CD4-positive, alpha-beta memory T cell (primary cell): ENCODE results near the gene APC2. TPM values are rescaled to one million over a fixed set of nuclear protein-coding genes. Genes with fewer than 3 reads are reported as not detected.
"Not testable (repeated sequence)": the region's sequence is repeated elsewhere in the genome, so short reads cannot be mapped to it uniquely, and the experiment has no call there.

Experiments used
- CTCF ChIA-PET: fragments of 350-600 bp; sonication (Branson Sonifier 250); formaldehyde crosslinking; loops from one replicate; lab custom pipeline; 2021; ENCODE audit warnings: inconsistent platforms; ENCODE audit not compliant: partially characterized antibody; lab: Charles Lee
- POLR2A ChIA-PET: fragments of 350-600 bp; sonication (Branson Sonifier 250); formaldehyde crosslinking; loops from one replicate; lab custom pipeline; 2021; ENCODE audit not compliant: partially characterized antibody; lab: Charles Lee
- DNase-seq, 5 donors: peaks; one replicate each; pipeline versions ENCODE4 v3.0.0 to v3.0.0-alpha.2; 2020 to 2022; ENCODE audit warnings: mixed read lengths in 1 of 5
- H3K27ac ChIP-seq: one replicate; pipeline ENCODE4 v1.7.0; 2013; ENCODE audit warnings: low read depth, low read length
- H3K27me3 ChIP-seq: 2 replicates; pipeline ENCODE4 v1.7.0; 2013; ENCODE audit warnings: mild to moderate bottlenecking, low read length, moderate library complexity; ENCODE audit not compliant: insufficient read depth
- H3K36me3 ChIP-seq: 2 replicates; pipeline ENCODE4 v1.7.0; 2013; ENCODE audit warnings: mild to moderate bottlenecking, low read length, moderate library complexity; ENCODE audit not compliant: insufficient read depth
- H3K4me1 ChIP-seq: 2 replicates; pipeline ENCODE4 v1.7.0; 2013; ENCODE audit warnings: mild to moderate bottlenecking, low read length, moderate library complexity; ENCODE audit not compliant: insufficient read depth
- H3K4me3 ChIP-seq, 2 donors: one replicate each; pipeline ENCODE4 v1.7.0; 2013; ENCODE audit warnings: low read length in 2 of 2, mild to moderate bottlenecking in 1 of 2
- H3K9me3 ChIP-seq, 2 donors: one replicate each; pipeline ENCODE4 v1.7.0; 2013; ENCODE audit warnings: low read length in 2 of 2, control low read depth in 1 of 2; ENCODE audit not compliant: control insufficient read depth in 1 of 2
- H3K27ac Mint-ChIP-seq, 7 donors: one replicate each; pipeline ENCODE4 v1.8.0; 2020 to 2021; ENCODE audit warnings: mixed read lengths in 7 of 7, mild to moderate bottlenecking in 6 of 7, inconsistent platforms in 3 of 7, moderate library complexity in 3 of 7
- H3K27me3 Mint-ChIP-seq, 2 donors: one replicate each; pipeline ENCODE4 v1.8.0; 2020 to 2021; ENCODE audit warnings: mixed read lengths in 2 of 2
- H3K36me3 Mint-ChIP-seq, 2 donors: one replicate each; pipeline ENCODE4 v1.8.0; 2020 to 2021; ENCODE audit warnings: mixed read lengths in 2 of 2, inconsistent platforms in 1 of 2, mild to moderate bottlenecking in 1 of 2
- H3K4me1 Mint-ChIP-seq, 4 donors: one replicate each; pipeline ENCODE4 v1.8.0; 2020 to 2021; ENCODE audit warnings: mixed read lengths in 4 of 4, mild to moderate bottlenecking in 1 of 4
- H3K4me3 Mint-ChIP-seq, 8 donors: one replicate each; pipeline ENCODE4 v1.8.0; 2020 to 2021; ENCODE audit warnings: mixed read lengths in 8 of 8, mild to moderate bottlenecking in 7 of 8, moderate library complexity in 6 of 8, inconsistent platforms in 3 of 8
- H3K9me3 Mint-ChIP-seq, 8 donors: one replicate each; pipeline ENCODE4 v1.8.0; 2020 to 2021; ENCODE audit warnings: mixed read lengths in 8 of 8, mild to moderate bottlenecking in 5 of 8, inconsistent platforms in 3 of 8, moderate library complexity in 1 of 8
- intact Hi-C: fragments of 100-400 bp; cut with micrococcal nuclease; formaldehyde crosslinking; loops from one replicate; pipeline ENCODE4 v1.15.1; 2023
- polyA plus RNA-seq, 2 donors: library from polyadenylated mRNA; unstranded; fragments of 300-500 nt; fragmentation: Illumina TruSeq; gene quantifications; one replicate each; pipeline ENCODE4 v1.2.3, GENCODE V29; 2021
- total RNA-seq, 2 experiments: library from RNA; stranded (reverse); gene quantifications; one replicate each; pipeline ENCODE4 v1.2.3, GENCODE V29; 2021

Gene APC2
- total and polyA plus RNA-seq, 4 experiments from 2014 or later = not detected

- Histone ChIP-seq H3K4me3 (peak overlapping the region in 1 of 2 donors; percentile 79), H3K27me3 (no peaks in the 10 kb centered on the region), H3K9me3 (no peaks in the 10 kb centered on the region), H3K36me3 (peaks cover 50% of the 10 kb centered on the region), H3K4me1 (peaks cover 29% of the 10 kb centered on the region), H3K27ac (no peak overlapping the region)
- DNase-seq = no peak
- intact Hi-C loops = loop anchor here (1.0 kb wide), 3 partner anchors 30 to 162 kb away; partner anchors contain the start of genes DAZAP1, FAM174C and NDUFS7
- no peaks in the 10 kb centered on the region for H3K27me3 Mint-ChIP-seq
- H3K4me1 Mint-ChIP-seq = peaks cover 1 to 36% (median 19%) of the 10 kb centered on the region in 4 donors
- peak overlapping the region in 4 of 8 donors; percentile 17 to 99 (median 98) for H3K4me3 Mint-ChIP-seq
- H3K9me3 Mint-ChIP-seq = peaks cover 0 to 5% (median 0%) of the 10 kb centered on the region in 8 donors
- H3K27ac Mint-ChIP-seq = peak overlapping the region in 4 of 7 donors; percentile 67 to 99 (median 98)
- ChIA-PET CTCF (interaction anchor here (0.7 to 1.8 kb wide), 5 partner anchors 10 to 71 kb away, joined by 3 to 9 read pairs (median 3); no protein-coding TSS in a partner anchor), POLR2A (interaction anchor here (0.8 to 2.1 kb wide), 5 partner anchors 28 to 168 kb away, joined by 3 to 12 read pairs (median 3); partner anchors contain the start of genes CIRBP and PCSK4)
- peaks cover 28 to 48% of the 10 kb centered on the region in 2 donors for H3K36me3 Mint-ChIP-seq
Observed at GRCh38 chr19:1437609-1438008, 12.3 kb upstream of the APC2 start.

- H3K4me1 Mint-ChIP-seq = peaks cover 1 to 38% (median 19%) of the 10 kb centered on the region in 4 donors
- Histone ChIP-seq H3K9me3 (no peaks in the 10 kb centered on the region), H3K4me3 (peak within 1 kb of the TSS; percentile 47 to 79), H3K4me1 (peaks cover 29% of the 10 kb centered on the region), H3K36me3 (peaks cover 43% of the 10 kb centered on the region), H3K27me3 (no peaks in the 10 kb centered on the region), H3K27ac (peak within 1 kb of the TSS; percentile 93)
- no peaks in the 10 kb centered on the region for H3K27me3 Mint-ChIP-seq
- intact Hi-C loops = loop anchor here (1.0 kb wide), 3 partner anchors 31 to 163 kb away; partner anchors contain the start of genes DAZAP1, FAM174C and NDUFS7
- CTCF ChIA-PET = interaction anchor here (0.7 to 1.8 kb wide), 4 partner anchors 11 to 71 kb away, joined by 3 to 9 read pairs (median 4); no protein-coding TSS in a partner anchor
- peak within 1 kb of the TSS; percentile 97 to 99 (median 98) for H3K4me3 Mint-ChIP-seq
- peak within 1 kb of the TSS; percentile 98 to 99 (median 99) for H3K27ac Mint-ChIP-seq
- H3K36me3 Mint-ChIP-seq = peaks cover 28 to 49% of the 10 kb centered on the region in 2 donors
- DNase-seq = peak; percentile 93 to 97 (median 96)
- POLR2A ChIA-PET = interaction anchor here (0.8 to 2.1 kb wide), 7 partner anchors 29 to 169 kb away, joined by 3 to 12 read pairs (median 3); partner anchors contain the start of genes CIRBP and PCSK4
- H3K9me3 Mint-ChIP-seq = peaks cover 0 to 5% (median 0%) of the 10 kb centered on the region in 8 donors
Observed at GRCh38 chr19:1438035-1438932, 11.6 kb upstream of the APC2 start, which contains the start of gene RPS15. TSS of gene RPS15 (plus strand) at chr19:1438396. CDS start at chr19:1438426, 30 bp downstream.

GRCh38 chr19:1438933-1439354 lies 11.0 kb upstream of the APC2 start:
- CTCF ChIA-PET = no interaction called here
- Histone ChIP-seq H3K36me3 (peaks cover 37% of the 10 kb centered on the region), H3K27ac (peak overlapping the region; percentile 93), H3K9me3 (no peaks in the 10 kb centered on the region), H3K27me3 (no peaks in the 10 kb centered on the region), H3K4me3 (peak overlapping the region; percentile 36 to 79), H3K4me1 (peaks cover 29% of the 10 kb centered on the region)
- Mint-ChIP-seq H3K9me3 (peaks cover 0 to 5% (median 0%) of the 10 kb centered on the region in 8 donors), H3K27me3 (no peaks in the 10 kb centered on the region), H3K4me3 (peak overlapping the region; percentile 88 to 99 (median 98)), H3K27ac (peak overlapping the region; percentile 84 to 99 (median 88)), H3K4me1 (peaks cover 1 to 40% (median 19%) of the 10 kb centered on the region in 4 donors), H3K36me3 (peaks cover 28 to 49% of the 10 kb centered on the region in 2 donors)
- POLR2A ChIA-PET = interaction anchor here (1.2 kb wide), 2 partner anchors 30 to 160 kb away, joined by 3 read pairs; no protein-coding TSS in a partner anchor
- DNase-seq = no peak
- intact Hi-C loops = loop anchor here (1.0 kb wide), 3 partner anchors 32 to 164 kb away; partner anchors contain the start of genes DAZAP1, FAM174C and NDUFS7

GRCh38 chr19:1439525-1440417 lies 10.2 kb upstream of the APC2 start:
- intact Hi-C loops, H3K27me3 Mint-ChIP-seq, H3K27me3 ChIP-seq, H3K9me3 ChIP-seq, H3K9me3 Mint-ChIP-seq: not testable (repeated sequence)
- peak overlapping the region; percentile 36 to 79 for H3K4me3 ChIP-seq
- peaks cover 1 to 45% (median 21%) of the 10 kb centered on the region in 4 donors for H3K4me1 Mint-ChIP-seq
- H3K4me1 ChIP-seq = peaks cover 36% of the 10 kb centered on the region
- peak overlapping the region; percentile 88 to 99 (median 98) for H3K4me3 Mint-ChIP-seq
- H3K27ac Mint-ChIP-seq = peak overlapping the region; percentile 73 to 99 (median 88)
- H3K27ac ChIP-seq = peak overlapping the region; percentile 93
- H3K36me3 Mint-ChIP-seq = peaks cover 28 to 49% of the 10 kb centered on the region in 2 donors
- ChIA-PET CTCF (interaction anchor here (0.8 kb wide), 1 partner anchor 32 kb away, joined by 3 read pairs; no protein-coding TSS in a partner anchor), POLR2A (interaction anchor here (1.2 kb wide), 3 partner anchors 31 to 161 kb away, joined by 3 to 4 read pairs (median 3); no protein-coding TSS in a partner anchor)
- DNase-seq = peak in 3 of 5 donors; percentile 32 to 38 (median 33)
- H3K36me3 ChIP-seq = peaks cover 31% of the 10 kb centered on the region

- no peaks in the 10 kb centered on the region for H3K9me3 ChIP-seq
- intact Hi-C loops = no loop called here
- DNase-seq = no peak
- H3K27ac ChIP-seq = peak overlapping the region; percentile 2
- H3K36me3 ChIP-seq = peaks cover 31% of the 10 kb centered on the region
- Mint-ChIP-seq H3K27ac (peak overlapping the region in 4 of 7 donors; percentile 70 to 99 (median 76)), H3K36me3 (peaks cover 28 to 47% of the 10 kb centered on the region in 2 donors), H3K4me1 (peaks cover 1 to 51% (median 22%) of the 10 kb centered on the region in 4 donors), H3K4me3 (peak overlapping the region; percentile 52 to 99 (median 92)), H3K9me3 (peaks cover 0 to 5% (median 0%) of the 10 kb centered on the region in 8 donors), H3K27me3 (no peaks in the 10 kb centered on the region)
- H3K27me3 ChIP-seq = no peaks in the 10 kb centered on the region
- H3K4me3 ChIP-seq = no peak overlapping the region
- H3K4me1 ChIP-seq = peaks cover 41% of the 10 kb centered on the region
- ChIA-PET CTCF (interaction anchor here (0.8 kb wide), 1 partner anchor 31 kb away, joined by 3 read pairs; no protein-coding TSS in a partner anchor), POLR2A (interaction anchor here (1.2 kb wide), 1 partner anchor 31 kb away, joined by 4 read pairs; no protein-coding TSS in a partner anchor)
Observed at GRCh38 chr19:1440418-1440801, 9.5 kb upstream of the APC2 start.

- no peak for DNase-seq
- peaks cover 28 to 45% of the 10 kb centered on the region in 2 donors for H3K36me3 Mint-ChIP-seq
- Histone ChIP-seq H3K4me1 (peaks cover 44% of the 10 kb centered on the region), H3K27ac (peak overlapping the region; percentile 2), H3K4me3 (no peak overlapping the region), H3K36me3 (peaks cover 31% of the 10 kb centered on the region), H3K27me3 (no peaks in the 10 kb centered on the region), H3K9me3 (no peaks in the 10 kb centered on the region)
- intact Hi-C loops = no loop called here
- H3K27me3 Mint-ChIP-seq = no peaks in the 10 kb centered on the region
- ChIA-PET POLR2A (interaction anchor here (1.2 kb wide), 1 partner anchor 32 kb away, joined by 4 read pairs; no protein-coding TSS in a partner anchor), CTCF (interaction anchor here (0.7 kb wide), 1 partner anchor 47 kb away, joined by 3 read pairs; no protein-coding TSS in a partner anchor)
- peaks cover 1 to 53% (median 23%) of the 10 kb centered on the region in 4 donors for H3K4me1 Mint-ChIP-seq
- peak overlapping the region in 2 of 7 donors; percentile 68 to 99 for H3K27ac Mint-ChIP-seq
- H3K4me3 Mint-ChIP-seq = peak overlapping the region in 4 of 8 donors; percentile 70 to 99 (median 80)
- peaks cover 0 to 5% (median 0%) of the 10 kb centered on the region in 8 donors for H3K9me3 Mint-ChIP-seq
Observed at GRCh38 chr19:1441022-1441426, 8.9 kb upstream of the APC2 start.
